SH-SY5Y (cell line): ENCODE measurements around the gene EIF1B.

ENCODE experiments used
- GATA2 ChIP-seq: IDR thresholded peaks from 2 replicates; pipeline ENCODE4 v1.6.1; 2011; ENCODE audit warnings: mild to moderate bottlenecking, low read depth, low read length
- GATA3 ChIP-seq: IDR thresholded peaks from 2 replicates; pipeline ENCODE4 v1.6.1; 2011; ENCODE audit warnings: low read depth, mild to moderate bottlenecking, low read length, moderate library complexity

The EIF1B gene

DNA sequence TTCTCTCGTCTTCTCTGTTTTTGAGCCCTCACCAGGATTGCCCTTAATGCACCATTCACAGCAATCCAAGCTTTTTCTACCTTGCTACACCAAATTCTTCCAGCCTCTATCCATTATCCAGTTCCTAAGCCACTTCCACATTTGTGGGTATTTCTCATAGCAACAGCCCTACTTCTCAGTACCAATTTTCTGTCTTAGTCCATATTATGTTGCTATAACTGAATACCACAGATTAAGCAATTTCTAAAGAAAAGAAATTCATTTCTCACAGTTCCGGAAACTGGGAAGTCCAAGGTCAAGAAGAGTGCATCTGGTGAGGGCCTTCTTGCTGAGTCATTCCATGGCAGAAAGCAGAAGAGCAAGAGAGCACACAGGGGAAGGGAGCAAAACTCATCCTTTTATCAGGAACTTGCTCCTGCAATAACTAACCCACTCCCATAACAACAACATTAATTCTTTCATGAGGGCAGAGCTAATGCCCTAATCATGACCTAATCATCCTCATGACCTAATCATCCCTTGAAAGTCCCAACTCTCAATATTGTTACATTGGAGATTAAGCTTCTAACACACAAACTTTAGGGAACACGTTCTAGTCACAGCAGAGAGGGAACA lies 9.7 kb upstream of the EIF1B start:
- TF ChIP-seq GATA2, result no peak
- no peak for TF ChIP-seq GATA3

DNA sequence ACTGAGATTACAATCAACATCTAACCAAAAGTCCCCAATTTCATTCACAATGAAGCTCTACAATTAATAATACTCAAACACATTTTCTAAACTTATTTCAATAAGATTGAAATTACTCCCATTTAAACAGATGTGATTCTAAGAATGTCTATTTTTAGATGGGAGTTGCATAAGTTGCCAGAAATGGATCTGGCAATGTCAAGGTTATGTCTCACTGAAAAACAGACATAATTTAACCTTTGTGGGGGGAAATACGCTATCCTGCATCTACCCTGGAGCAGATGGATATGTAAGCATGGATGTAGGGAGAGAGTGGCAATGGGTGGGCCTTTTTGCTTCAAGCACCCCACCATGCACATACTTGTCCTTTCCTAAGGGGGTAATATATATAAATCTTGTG lies 6.7 kb upstream of the EIF1B start:
- no peak for TF ChIP-seq GATA3
- TF ChIP-seq GATA2, result no peak

DNA sequence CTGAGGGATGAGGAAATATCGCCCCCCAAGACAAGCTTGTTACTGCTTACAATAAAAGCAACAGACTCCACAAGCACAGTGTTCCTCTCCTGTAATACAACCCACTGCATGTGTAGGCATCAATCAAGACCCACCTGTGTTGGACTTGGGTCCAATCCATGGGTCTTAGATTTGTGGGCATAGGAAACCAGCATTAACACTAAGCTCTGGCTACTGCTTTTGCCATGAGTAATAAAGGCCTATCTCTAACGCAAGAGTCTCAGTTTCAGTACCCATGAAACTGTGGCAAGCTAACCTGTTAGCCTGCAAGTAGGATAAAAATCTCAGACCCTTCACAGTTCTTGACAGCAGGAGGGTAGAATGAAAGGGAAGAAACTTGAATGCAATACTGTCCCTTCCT lies 5.2 kb upstream of the EIF1B start:
- TF ChIP-seq GATA2, result no peak
- TF ChIP-seq GATA3, result no peak

DNA sequence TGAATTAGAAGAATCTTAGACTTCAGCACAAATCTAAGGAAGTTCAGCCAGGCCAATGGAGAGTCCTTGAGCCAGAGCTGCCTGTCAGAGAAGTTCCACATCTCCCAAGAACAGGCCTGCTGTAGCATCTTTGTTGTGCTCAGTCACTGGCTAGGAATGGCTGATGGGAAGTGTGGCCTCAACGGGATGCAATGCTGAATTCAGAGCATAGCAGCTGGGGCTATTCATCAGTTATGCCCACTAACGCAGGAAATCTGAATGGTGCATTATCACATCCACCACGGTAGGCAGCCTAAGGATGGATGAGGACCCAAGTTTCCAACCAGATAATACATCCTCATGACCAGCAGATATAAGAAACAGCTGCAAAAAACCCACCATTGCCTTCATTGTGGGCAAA lies 3.2 kb upstream of the EIF1B start:
- TF ChIP-seq GATA3 (no peak), GATA2 (no peak)

DNA sequence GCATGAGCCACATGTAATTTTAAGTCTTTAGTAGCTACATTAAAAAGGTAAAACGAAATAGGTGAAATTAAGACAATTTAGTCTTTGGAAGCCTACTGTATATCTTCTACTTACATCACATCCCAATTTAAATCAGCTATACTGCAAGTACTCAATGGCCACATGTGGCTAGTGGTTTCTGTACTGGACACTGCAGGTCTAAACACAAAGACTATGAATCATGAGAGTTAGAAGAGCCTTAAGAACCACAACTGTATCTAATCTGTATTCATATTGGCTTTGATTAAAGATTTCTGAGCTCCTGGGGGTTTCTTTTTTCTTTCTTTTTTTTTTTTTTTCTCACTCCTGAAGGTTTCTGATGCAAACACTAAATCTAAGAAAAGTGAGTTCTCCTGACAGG lies 2.3 kb upstream of the EIF1B start:
- TF ChIP-seq GATA2 (no peak), GATA3 (no peak)

DNA sequence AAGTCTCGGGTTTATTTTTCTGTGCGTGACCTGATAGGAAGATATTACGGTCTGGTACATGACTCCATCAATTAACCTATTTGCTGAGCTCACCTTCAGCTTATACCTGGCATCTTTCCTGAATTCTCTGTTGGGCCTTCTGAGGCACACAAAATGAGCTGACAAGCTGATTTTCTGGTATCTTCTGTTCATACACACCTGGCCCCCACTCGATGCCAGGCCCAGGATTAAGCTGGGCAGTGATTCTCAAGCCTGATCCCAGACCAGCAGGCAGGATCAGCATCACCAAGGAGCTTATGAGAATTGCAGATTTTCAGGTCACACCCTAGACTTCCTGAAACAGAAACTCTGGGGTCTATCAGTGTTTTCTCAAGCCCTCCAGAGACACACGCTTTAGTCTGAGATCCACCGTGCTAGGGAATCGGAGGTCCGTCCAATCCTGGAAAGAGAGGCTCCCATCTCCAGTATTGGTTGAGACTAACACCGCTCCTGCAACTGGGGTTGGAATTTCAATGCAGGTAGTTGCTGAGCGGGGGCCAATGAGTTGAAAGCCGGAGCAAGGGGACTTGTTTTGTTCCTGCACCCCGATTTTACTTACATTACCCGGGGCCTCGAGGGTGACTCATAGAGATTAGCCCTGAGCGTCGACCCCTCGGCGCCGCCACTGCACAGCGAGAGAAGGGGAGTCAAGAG lies 636 bp upstream of the EIF1B start:
- TF ChIP-seq GATA3 (no peak), GATA2 (no peak)

DNA sequence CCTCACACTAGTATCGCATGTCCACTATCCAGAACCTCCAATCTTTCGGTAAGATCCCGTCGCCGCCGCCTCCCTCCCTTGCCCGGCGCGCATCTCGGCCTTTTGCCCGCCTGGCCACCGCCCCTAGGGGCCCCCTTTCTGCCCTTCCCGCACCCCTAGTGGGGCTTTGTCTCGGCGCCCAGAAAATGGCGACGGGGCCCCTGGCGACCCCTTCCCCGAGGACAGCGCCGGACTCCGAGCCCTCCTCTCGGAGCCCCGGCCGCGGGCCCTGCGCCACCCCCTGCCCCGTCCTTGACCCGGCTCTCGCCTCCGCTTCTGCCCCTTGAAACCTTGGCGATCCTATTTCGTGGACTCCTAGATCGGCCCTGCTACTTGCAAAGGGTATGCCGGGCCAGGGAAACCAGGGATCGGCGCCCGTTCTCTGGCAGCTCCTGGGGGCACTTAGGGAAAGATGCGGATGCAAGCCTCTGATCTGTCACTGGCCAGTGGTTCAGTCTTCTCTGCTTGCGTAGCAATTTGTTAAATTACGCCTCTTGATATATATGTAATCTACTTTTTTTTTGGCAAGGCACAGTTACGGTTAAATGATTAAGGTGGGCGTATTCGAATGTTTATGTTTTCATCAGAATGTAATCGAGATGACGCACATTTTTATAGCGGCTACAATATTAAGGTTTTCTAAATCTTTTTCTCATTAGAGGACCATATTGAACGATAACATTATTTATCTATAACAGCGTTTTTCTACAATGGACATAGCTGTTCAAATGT lies 603 bp downstream of the EIF1B start:
- no peak for TF ChIP-seq GATA2

DNA sequence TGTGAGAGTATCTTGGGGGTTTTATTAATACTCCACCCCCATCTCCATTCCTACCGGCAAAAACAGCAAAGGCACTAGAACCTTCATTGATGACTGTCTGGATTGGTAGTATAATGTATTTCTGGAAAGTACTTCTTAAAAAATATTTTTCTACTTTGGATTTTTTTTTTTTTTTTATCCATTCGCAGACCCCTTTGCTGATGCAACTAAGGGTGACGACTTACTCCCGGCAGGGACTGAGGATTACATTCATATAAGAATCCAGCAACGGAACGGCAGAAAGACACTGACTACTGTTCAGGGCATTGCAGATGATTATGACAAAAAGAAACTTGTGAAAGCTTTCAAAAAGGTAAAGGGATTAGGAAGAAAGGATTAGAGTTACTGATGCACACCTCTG lies 1.2 kb downstream of the EIF1B start:
- TF ChIP-seq GATA2 (no peak), GATA3 (no peak)

DNA sequence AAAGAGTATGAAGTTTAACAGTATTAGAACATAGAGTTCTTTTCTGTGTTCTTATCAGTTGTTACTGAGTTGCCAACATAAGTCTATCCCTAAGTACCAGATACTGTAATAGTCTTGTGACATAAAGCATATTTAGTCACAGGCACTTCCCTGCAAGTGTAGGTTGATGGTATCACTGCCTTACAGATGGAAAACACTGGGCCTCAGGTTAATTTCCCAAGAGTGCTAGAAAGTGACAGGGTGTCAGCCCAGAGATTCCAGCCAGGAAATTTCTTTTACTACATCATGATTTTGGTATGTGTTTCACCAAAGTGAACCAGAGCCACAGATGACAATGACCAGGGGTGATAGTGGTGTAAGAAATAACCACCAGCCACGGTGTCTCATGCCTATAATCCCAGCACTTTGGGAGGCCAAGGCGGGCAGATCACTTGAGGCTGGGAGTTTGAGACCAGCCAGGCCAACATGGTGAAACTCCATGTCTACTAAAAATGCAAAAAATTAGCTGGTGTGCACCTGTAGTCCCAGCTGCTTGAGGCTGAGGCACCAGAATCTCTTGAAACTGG lies 3.2 kb downstream of the EIF1B start:
- no peak for TF ChIP-seq GATA2
- no peak for TF ChIP-seq GATA3

DNA sequence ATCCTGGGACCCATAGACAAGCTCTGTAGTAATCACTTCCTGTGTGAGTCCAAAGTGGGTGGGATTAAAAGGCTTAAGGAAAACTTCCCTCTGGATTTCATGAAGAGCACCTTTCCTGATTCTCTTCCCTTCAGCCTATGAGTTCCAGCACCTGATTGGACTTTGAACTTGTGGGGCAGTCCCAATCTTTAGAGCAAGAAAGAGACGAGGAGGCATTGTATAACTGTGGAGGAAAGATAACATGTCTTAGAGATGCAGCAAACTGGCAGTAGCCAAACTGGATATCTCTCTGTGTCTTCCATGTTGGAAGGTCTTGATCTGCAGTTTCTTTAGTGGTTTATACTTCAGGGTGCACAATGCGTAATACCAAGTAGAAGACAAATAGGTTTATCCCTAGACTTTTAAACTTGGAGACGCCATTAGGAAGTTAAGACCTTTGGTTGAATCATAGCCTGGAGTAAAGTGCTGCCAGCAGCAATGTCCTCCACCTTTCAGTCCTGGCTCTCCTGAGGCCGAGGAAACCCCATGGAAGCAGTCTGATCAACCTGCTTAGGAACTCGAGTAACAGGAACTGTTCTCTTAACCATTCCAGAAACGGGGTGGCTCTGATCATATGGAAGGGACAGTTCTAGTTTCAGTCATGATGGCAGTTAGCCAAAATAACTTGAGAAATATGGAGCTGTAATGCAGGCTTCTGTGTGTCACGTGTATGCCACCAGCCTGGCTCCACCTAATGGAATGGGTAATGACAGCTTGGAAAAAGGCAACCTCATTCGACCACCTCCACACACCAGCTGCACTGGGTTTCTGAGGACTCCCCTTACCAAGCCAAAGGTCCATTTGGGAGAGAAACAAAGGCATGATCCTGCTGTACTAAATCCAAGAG lies 4.7 kb downstream of the EIF1B start:
- TF ChIP-seq GATA2, result no peak
- TF ChIP-seq GATA3, result no peak

DNA sequence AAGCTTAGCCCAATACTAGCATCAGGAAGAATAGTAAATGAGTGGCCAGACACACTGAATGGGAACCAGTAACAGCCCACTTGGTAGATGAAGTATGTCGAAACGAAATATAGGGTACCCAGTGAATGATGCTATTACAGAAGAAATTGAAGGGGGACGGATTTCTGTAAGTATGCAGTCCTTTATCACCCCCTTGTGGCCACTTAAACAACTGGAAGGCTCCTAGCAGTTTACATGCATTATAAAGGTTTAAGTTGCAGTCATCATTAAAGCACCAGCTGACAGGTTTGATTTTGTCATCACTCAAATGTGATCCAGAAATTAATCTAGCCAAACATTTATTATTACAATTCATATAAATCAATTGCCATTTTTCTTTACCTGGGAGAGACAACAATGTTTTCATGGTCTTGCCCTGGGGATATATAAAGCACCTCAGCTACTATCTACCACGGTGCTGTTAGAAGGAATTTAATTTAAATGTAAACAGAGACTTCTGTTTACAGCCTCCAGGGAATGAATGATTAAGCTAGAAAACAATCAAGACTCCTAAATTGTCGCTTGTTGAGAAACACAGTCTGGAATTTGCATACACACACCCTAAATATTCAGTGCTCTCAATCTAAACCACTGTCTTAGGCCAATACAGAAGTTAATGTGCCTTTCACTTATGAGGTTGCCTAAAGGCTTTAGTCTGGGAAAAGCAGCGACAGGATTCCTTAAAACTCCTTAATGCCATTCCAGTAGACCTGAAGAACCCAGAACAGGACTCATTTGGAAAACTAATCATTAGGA lies 7.8 kb downstream of the EIF1B start:
- TF ChIP-seq GATA2 (no peak), GATA3 (no peak)

DNA sequence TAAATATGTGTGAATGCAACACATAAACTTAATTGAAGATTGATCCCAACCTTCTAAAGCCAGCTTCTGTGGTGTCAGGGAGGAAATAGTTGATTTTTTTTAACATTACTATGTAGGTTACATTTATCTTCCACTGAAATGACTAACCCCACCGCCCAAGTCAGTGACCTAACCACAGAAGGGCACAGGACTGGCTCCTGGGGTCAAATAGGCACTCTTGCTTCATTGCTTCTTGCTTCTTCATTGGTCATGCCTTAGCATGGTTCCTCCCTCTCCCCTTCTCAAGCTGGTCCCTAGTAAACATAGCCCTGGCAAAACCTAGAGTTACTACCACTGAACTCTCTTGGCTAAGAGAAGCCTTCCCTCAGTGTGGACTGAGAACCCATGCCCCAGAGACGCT lies 12.3 kb downstream of the EIF1B start:
- TF ChIP-seq GATA2 (no peak), GATA3 (no peak)

DNA sequence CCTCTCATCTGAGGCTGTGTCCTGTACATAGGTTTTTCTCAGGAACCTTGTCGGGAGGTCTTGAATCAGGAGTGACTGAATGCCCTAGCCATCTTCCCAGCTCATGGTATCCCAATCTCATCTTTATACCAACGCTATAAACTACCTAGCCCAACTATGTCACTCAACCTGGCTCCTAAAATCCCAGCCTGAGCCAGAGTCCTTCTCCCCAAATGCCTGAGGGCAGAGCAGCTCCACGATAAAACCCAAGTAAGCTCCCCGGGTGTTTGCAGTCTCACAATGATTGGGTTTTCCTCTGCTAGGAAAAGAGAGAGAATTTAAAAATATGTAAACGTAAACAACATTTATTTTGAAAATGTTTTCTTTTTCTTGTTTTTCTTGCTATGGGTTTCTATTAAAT lies 14.4 kb downstream of the EIF1B start:
- TF ChIP-seq GATA3 (no peak), GATA2 (no peak)

DNA sequence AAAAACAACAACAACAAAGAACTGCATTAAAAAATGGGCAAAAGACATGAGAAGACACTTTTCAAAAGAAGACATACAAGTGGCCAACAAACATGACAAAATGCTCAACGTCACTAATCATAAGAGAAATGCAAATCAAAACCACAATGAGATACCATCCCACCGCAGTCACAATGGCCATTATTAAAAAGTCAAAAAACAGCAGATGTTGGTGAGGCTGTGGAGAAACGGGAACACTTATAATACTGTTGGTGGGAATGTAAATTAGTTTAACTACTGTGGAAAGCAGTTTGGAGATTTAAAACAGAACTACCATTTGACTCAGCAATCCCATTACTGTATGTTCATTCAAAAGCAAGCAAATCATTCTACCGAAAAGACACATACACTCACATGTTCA lies 15.1 kb downstream of the EIF1B start:
- TF ChIP-seq GATA2, result no peak
- no peak for TF ChIP-seq GATA3
